Heart right ventricle (tissue), 16 donors: ENCODE measurements around the gene PPIA. TPM values are rescaled to one million over a fixed set of nuclear protein-coding genes. Genes with fewer than 3 reads are reported as not detected.

Experiments
- ATAC-seq, 8 donors: fragments of 200-7000 bp; cut with Tn5 transposase; one replicate each; pipeline ENCODE4 v1.9.1; 2020; ENCODE audit warnings: mild to moderate bottlenecking in 8 of 8, moderate library complexity in 8 of 8, moderate number of reproducible peaks in 1 of 8
- DNase-seq, 2 donors: peaks; one replicate each; pipeline ENCODE4 v3.0.0-alpha.2; 2020
- H3K27ac ChIP-seq, 10 donors: fragments of 200-600 bp; sonication (generic) in 2 of 10; one replicate each; pipeline versions ENCODE4 v1.5.0 to v1.8.0; 2020 to 2022; ENCODE audit warnings: mild to moderate bottlenecking in 3 of 10
- H3K27me3 ChIP-seq, 7 donors: fragments of 200-600 bp; one replicate each; pipeline ENCODE4 v1.8.0; 2021 to 2022; ENCODE audit warnings: mild to moderate bottlenecking in 2 of 7
- H3K36me3 ChIP-seq, 9 donors: fragments of 200-600 bp; sonication (generic) in 1 of 9; one replicate each; pipeline versions ENCODE4 v1.5.0 to v1.8.0; 2020 to 2022; ENCODE audit warnings: mild to moderate bottlenecking in 2 of 9
- H3K4me1 ChIP-seq, 9 donors: fragments of 200-600 bp; sonication (generic) in 1 of 9; one replicate each; pipeline versions ENCODE4 v1.5.0 to v1.8.0; 2020 to 2022; ENCODE audit warnings: mild to moderate bottlenecking in 4 of 9
- H3K4me3 ChIP-seq, 10 donors: fragments of 200-600 bp; sonication (generic) in 2 of 10; one replicate each; pipeline versions ENCODE4 v1.5.0 to v1.8.0; 2020 to 2022; ENCODE audit warnings: mild to moderate bottlenecking in 7 of 10, moderate library complexity in 2 of 10
- H3K9me3 ChIP-seq, 11 donors: fragments of 200-600 bp in 10 of 11; sonication (generic) in 2 of 11; one replicate each; pipeline versions ENCODE4 v1.5.0 to v1.8.0; 2013 to 2022; ENCODE audit warnings: mild to moderate bottlenecking in 2 of 11, control low read depth in 1 of 11, moderate library complexity in 1 of 11
- WGBS, 2 donors: extraction: QIAGEN DNeasy Blood & Tissue Kit; methylation state at CpG; one replicate each; pipeline ENCODE4 v1.1.7; 2013; ENCODE audit warnings: inconsistent platforms in 1 of 2; 5-methylcytosine and 5-hydroxymethylcytosine counted together
- intact Hi-C, 10 donors: fragments of 100-400 bp; cut with DNase I; formaldehyde crosslinking; loops; one replicate each; pipeline versions ENCODE4 v1.11.1 to v1.14.2; 2022
- polyA plus RNA-seq, 2 donors: library from polyadenylated mRNA; stranded (reverse); fragments of 200-250 nt; gene quantifications; one replicate each; pipeline ENCODE4 v1.2.3, GENCODE V29; 2013
- total RNA-seq, 10 donors: library from RNA; stranded (reverse); fragmentation: NEBNext Ultra II Directional in 3 of 10; extraction: Animal tissue kit (Norgen Biotek cat#: 25700) in 3 of 10; gene quantifications; one replicate each; pipeline versions ENCODE4 v1.2.1 to v1.2.4, GENCODE V29; 2021 to 2023
- TF ChIP-seq, protein P1 (sequence below), 9 donors: fragments of 200-600 bp; sonication (generic) in 2 of 9; IDR thresholded peaks; one replicate each; pipeline versions ENCODE4 v1.5.0 to v1.8.0; 2021 to 2022; ENCODE audit warnings: antibody characterized with exemption in 9 of 9, mild to moderate bottlenecking in 5 of 9, moderate library complexity in 1 of 9
- donor health status: Arrhythmogenic right ventricular cardiomyopathy.
- donor health status: ischemic (EF 13 %, LVEDD 7.1; RV severe dilation, severe dysfunction).
- donor health status: healthy with polysubstance abuse.
- donor health status: DM: no; HTN: yes; CAD: no.
- donor health status: DM: no; HTN: no; CAD: no.
- donor health status: ischemic (EF 25% LVEDD 6.9; RV normal size, moderate dysfunction).
- donor health status: ischemic (EF 25% LVEDD 5.7; RV mildly dilated, moderate dysfunction).
- donor health status: healthy.
- donor health status: DM: yes; HTN: yes; CAD: no.
- donor health status: Ischemic cardiomyopathy.
- donor health status: ischemic (EF 35%, LVEDD 5.7; RV mildly dilated, moderate dysfunction).
- donor health status: nonischemic (EF 11% LVEDD 7.7; RV severe dilation, severe dysfunction).
- donor health status: DM: yes; HTN: yes; CAD: no.
- donor health status: PGD.
- donor health status: ischemic (EF 29% LVEDD 5.4; RV normal size, mild dysfunction).
- donor health status: nonischemic (EF 23%, LVEDD 6.1; RV moderate dilation, normal function).

PPIA gene
- total and polyA plus RNA-seq, 12 donors, result 355 to 3,654 (median 438) TPM

DNA sequence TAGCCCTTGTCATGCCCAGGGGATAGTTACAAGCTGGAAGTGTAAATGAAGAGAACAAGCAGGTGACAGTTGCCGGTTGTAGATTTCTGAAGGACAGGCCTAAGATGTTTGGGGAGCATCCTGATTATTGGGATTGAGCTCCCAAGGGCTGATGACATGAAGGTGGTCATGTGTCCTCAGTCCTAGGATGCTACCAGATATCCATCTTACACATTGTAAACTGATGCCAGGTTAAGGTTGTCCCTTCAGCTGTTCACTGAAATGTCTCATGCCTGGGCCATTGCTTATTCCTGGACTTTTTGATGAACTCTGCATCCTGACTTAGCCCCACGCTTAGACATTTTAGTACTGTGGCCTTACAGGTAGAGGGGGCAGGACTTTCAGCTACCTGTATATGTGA, 46.5 kb upstream of the PPIA start:
- TF ChIP-seq, protein P1, sequence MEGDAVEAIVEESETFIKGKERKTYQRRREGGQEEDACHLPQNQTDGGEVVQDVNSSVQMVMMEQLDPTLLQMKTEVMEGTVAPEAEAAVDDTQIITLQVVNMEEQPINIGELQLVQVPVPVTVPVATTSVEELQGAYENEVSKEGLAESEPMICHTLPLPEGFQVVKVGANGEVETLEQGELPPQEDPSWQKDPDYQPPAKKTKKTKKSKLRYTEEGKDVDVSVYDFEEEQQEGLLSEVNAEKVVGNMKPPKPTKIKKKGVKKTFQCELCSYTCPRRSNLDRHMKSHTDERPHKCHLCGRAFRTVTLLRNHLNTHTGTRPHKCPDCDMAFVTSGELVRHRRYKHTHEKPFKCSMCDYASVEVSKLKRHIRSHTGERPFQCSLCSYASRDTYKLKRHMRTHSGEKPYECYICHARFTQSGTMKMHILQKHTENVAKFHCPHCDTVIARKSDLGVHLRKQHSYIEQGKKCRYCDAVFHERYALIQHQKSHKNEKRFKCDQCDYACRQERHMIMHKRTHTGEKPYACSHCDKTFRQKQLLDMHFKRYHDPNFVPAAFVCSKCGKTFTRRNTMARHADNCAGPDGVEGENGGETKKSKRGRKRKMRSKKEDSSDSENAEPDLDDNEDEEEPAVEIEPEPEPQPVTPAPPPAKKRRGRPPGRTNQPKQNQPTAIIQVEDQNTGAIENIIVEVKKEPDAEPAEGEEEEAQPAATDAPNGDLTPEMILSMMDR (IDR thresholded peaks at IDR 0.05), result no peak
- Histone ChIP-seq H3K27me3 (no peaks in the 10 kb centered on the region), H3K4me3 (peak overlapping the region in 8 of 10 donors; percentile 81 to 93 (median 90)), H3K36me3 (peaks cover 0 to 10% (median 0%) of the 10 kb centered on the region in 9 donors), H3K27ac (peak overlapping the region in 6 of 10 donors; percentile 3 to 99 (median 90)), H3K4me1 (peaks cover 13 to 62% (median 41%) of the 10 kb centered on the region in 9 donors), H3K9me3 (no peaks in the 10 kb centered on the region)
- intact Hi-C loops, result loop anchor here in 6 of 10 donors (2.0 to 10.0 kb wide), 8 partner anchors 42 to 165 kb away; partner anchors contain the start of genes PPIA (in 3 of the 6), H2AZ2 (in 2 of the 6) and TMED4 (in 1 of the 6)
- ATAC-seq (no peak), DNase-seq (no peak)
- 91 to 93% methylated on average over 2 of the region's 2 CpGs for WGBS, 2 donors

DNA sequence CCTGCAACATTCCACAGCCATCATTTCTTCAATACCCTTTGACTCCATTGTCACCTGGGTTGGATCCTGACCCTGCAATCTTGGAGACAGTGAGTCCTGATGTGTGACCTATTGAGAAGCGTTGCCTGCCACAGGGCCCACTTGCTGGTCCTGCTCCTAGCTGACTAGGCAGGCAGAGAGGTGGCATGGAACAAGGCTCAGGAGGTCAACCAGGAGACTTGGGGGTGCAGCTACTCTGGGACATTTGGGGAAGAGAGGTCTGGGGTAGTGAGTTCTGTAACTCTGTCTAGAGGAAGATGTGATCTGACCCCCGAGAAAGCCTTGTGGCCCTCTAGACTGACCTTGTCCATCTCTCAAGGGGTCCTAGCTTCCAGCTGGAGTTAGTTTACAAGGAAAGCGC, 46.1 kb upstream of the PPIA start:
- Histone ChIP-seq H3K27ac (peak overlapping the region in 3 of 10 donors; percentile 17 to 50 (median 31)), H3K4me1 (peaks cover 17 to 66% (median 46%) of the 10 kb centered on the region in 9 donors)

DNA sequence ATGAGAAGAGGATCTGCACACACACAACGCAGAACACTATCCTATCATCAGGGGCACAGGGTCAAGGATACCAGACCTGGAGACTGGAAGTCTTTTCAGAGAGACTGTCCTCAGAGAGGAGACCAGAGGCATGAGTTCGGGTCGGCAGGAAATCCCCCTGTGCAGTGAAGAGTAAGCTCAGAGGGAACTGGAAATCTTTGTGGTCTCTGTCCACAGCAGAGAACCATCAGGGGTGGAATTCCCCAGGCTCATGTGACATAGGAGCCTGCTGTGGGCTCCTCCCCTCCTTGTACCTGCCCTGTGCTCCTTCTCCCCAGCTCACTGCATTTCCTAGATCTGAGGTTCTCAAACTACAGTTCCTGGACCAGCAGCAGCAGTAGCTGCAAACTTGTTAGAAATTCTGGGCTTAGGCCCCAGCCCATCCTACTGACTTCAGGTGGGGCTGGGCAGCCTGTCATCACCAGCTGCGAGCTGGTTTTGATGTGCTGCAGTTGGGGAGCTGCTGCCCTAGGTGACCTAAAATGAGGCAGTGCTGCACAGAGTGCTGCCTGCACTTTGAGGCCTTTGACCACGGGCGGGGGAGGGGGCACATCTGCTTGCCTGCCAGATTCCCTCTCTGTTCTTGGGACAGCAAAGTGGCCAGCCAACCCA, 45.4 kb upstream of the PPIA start:
- Histone ChIP-seq H3K9me3 (no peaks in the 10 kb centered on the region), H3K27me3 (no peaks in the 10 kb centered on the region), H3K4me1 (peaks cover 23 to 72% (median 52%) of the 10 kb centered on the region in 9 donors), H3K4me3 (peak overlapping the region in 1 of 10 donors; percentile 88), H3K27ac (peak overlapping the region in 2 of 10 donors; percentile 31 to 50), H3K36me3 (peaks cover 0 to 10% (median 0%) of the 10 kb centered on the region in 9 donors)
- DNase-seq (peak in 1 of 2 donors; percentile 36), ATAC-seq (no peak)
- 38 to 40% methylated on average over 6 of the region's 6 CpGs for WGBS, 2 donors
- TF ChIP-seq, protein P1 (IDR thresholded peaks at IDR 0.05), result no peak
- intact Hi-C loops, result loop anchor here in 4 of 10 donors (5.0 to 10.0 kb wide), 4 partner anchors 41 to 166 kb away; partner anchors contain the start of genes H2AZ2 (in 1 of the 4), PPIA (in 1 of the 4) and TMED4 (in 1 of the 4)

More for the DNA sequence above, 46.1 kb upstream of the PPIA start:
- peaks cover 0 to 10% (median 0%) of the 10 kb centered on the region in 9 donors for H3K36me3 ChIP-seq
- DNase-seq (no peak), ATAC-seq (no peak)
- intact Hi-C loops, result loop anchor here in 4 of 10 donors (5.0 to 10.0 kb wide), 4 partner anchors 42 to 166 kb away; partner anchors contain the start of genes H2AZ2 (in 1 of the 4), PPIA (in 1 of the 4) and TMED4 (in 1 of the 4)
- peak overlapping the region in 4 of 10 donors; percentile 88 to 93 (median 90) for H3K4me3 ChIP-seq
- no peaks in the 10 kb centered on the region for H3K27me3 ChIP-seq
- TF ChIP-seq, protein P1 (IDR thresholded peaks at IDR 0.05), result no peak
- 89% methylated on average over 3 of the region's 3 CpGs for WGBS, 2 donors
- no peaks in the 10 kb centered on the region for H3K9me3 ChIP-seq

DNA sequence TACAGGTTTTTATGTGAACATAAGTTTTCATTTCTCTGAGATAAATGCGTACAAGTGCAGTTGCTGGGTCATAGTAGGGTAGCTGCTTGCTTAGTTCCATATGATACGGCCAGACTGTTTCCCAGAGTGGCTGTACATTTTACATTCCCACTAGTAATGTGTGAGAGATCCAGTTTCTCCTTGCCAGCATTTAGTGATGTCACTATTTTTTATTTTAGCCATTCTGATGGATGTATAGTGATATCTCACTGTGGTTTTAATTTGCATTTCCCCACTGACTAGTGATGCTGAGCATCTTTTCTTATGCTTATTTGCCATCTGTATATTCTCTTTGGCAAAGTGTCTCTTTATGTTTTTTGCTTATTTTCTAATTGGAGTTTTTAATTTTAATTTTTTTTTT, 43.7 kb upstream of the PPIA start:
- ATAC-seq, result no peak
- H3K4me1 ChIP-seq, result peaks cover 37 to 87% (median 70%) of the 10 kb centered on the region in 9 donors
- intact Hi-C loops, result loop anchor here in 4 of 10 donors (5.0 to 10.0 kb wide), 4 partner anchors 39 to 168 kb away; partner anchors contain the start of genes H2AZ2 (in 1 of the 4), PPIA (in 1 of the 4) and TMED4 (in 1 of the 4)
- H3K9me3 ChIP-seq, result no peaks in the 10 kb centered on the region
- 93 to 95% methylated on average over 2 of the region's 2 CpGs for WGBS, 2 donors
- no peak overlapping the region for H3K4me3 ChIP-seq
- no peak for DNase-seq
- no peak overlapping the region for H3K27ac ChIP-seq
- H3K36me3 ChIP-seq, result peaks cover 0 to 26% (median 5%) of the 10 kb centered on the region in 9 donors
- TF ChIP-seq, protein P1 (IDR thresholded peaks at IDR 0.05), result no peak
- no peaks in the 10 kb centered on the region for H3K27me3 ChIP-seq
